Measurements from ENCODE around the gene AP3S1. TPM values are rescaled to one million over a fixed set of nuclear protein-coding genes. Genes with fewer than 3 reads are reported as not detected.
"Not testable (repeated sequence)": the region's sequence is repeated elsewhere in the genome, so short reads cannot be mapped to it uniquely, and the experiment has no call there.

Gene AP3S1
- total RNA-seq, 4 donors from 2014 or later, result 46.0 to 72.0 (median 46.6) TPM

- no peaks in the 10 kb centered on the region for H3K9me3 ChIP-seq
- WGBS, 2 donors, result 88 to 92% methylated on average over 2 of the region's 2 CpGs
- TF ChIP-seq EP300 (IDR thresholded peaks at IDR 0.05) (no peak), CTCF (IDR thresholded peaks at IDR 0.05) (no peak), POLR2A (IDR thresholded peaks at IDR 0.05) (no peak)
- H3K4me1 ChIP-seq, result peaks cover 0 to 7% (median 0%) of the 10 kb centered on the region in 4 donors
- peaks cover 0 to 12% (median 0%) of the 10 kb centered on the region in 3 donors for H3K36me3 ChIP-seq
- H3K27me3 ChIP-seq, result no peaks in the 10 kb centered on the region
- DNase-seq (ENCODE audit: low spot score in 2 of 2), result no peak
- H3K27ac ChIP-seq, result no peak overlapping the region
- H3K4me3 ChIP-seq, result no peak overlapping the region
Measured at GRCh38 chr5:115801152-115801551, 40.6 kb upstream of the AP3S1 start.

DNA sequence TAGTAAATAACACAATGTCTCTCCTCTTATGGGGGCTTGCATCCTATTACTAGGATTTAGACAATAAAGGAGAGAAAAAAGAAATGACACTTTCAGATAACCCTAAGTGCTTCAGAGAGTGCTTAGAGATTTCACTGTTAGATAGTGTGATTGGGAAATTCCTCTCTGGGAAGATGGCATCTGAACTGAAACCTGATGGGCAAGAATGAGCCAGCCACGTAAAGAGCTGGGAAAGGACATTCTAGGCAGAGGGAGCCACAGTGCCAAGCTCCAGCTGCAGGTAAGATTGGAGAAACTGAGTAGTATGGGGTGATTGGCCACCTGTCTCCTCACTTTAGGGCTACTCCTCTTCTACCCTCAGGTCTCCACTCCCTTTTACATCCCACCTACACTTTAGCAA, 39.8 kb upstream of the AP3S1 start:
- 75% methylated on average over 1 of the region's 1 CpG for WGBS, 2 donors
- no peak overlapping the region for H3K4me3 ChIP-seq
- no peaks in the 10 kb centered on the region for H3K27me3 ChIP-seq
- TF ChIP-seq EP300 (IDR thresholded peaks at IDR 0.05) (no peak), POLR2A (IDR thresholded peaks at IDR 0.05) (no peak), CTCF (IDR thresholded peaks at IDR 0.05) (no peak)
- DNase-seq (ENCODE audit: low spot score in 2 of 2), result no peak
- peaks cover 0 to 14% (median 0%) of the 10 kb centered on the region in 3 donors for H3K36me3 ChIP-seq
- no peak overlapping the region for H3K27ac ChIP-seq
- H3K4me1 ChIP-seq, result peaks cover 0 to 7% (median 0%) of the 10 kb centered on the region in 4 donors
- H3K9me3 ChIP-seq, result no peaks in the 10 kb centered on the region

- Histone ChIP-seq H3K27ac (no peak overlapping the region), H3K4me1 (no peaks in the 10 kb centered on the region), H3K36me3 (peaks cover 0 to 24% (median 0%) of the 10 kb centered on the region in 3 donors), H3K4me3 (no peak overlapping the region), H3K27me3 (no peaks in the 10 kb centered on the region), H3K9me3 (no peaks in the 10 kb centered on the region)
- no peak for TF ChIP-seq POLR2A (IDR thresholded peaks at IDR 0.05)
- TF ChIP-seq EP300 (IDR thresholded peaks at IDR 0.05), result no peak
- no peak for TF ChIP-seq CTCF (IDR thresholded peaks at IDR 0.05)
- 80 to 85% methylated on average over 2 of the region's 2 CpGs for WGBS, 2 donors
- DNase-seq (ENCODE audit: low spot score in 2 of 2), result no peak
Measured at GRCh38 chr5:115806986-115807653, 34.6 kb upstream of the AP3S1 start.

GRCh38 chr5:115807654-115808052, 34.1 kb upstream of the AP3S1 start:
- TF ChIP-seq POLR2A (IDR thresholded peaks at IDR 0.05) (no peak), EP300 (IDR thresholded peaks at IDR 0.05) (no peak), CTCF (IDR thresholded peaks at IDR 0.05) (no peak)
- 88% methylated on average over 2 of the region's 2 CpGs for WGBS, 2 donors
- H3K27ac ChIP-seq, result peak overlapping the region in 1 of 4 donors; percentile 47
- H3K27me3 ChIP-seq, result no peaks in the 10 kb centered on the region
- no peaks in the 10 kb centered on the region for H3K4me1 ChIP-seq
- H3K9me3 ChIP-seq, result no peaks in the 10 kb centered on the region
- H3K36me3 ChIP-seq, result peaks cover 0 to 24% (median 0%) of the 10 kb centered on the region in 3 donors
- no peak overlapping the region for H3K4me3 ChIP-seq
- DNase-seq (ENCODE audit: low spot score in 2 of 2), result no peak

- Histone ChIP-seq H3K27ac (peak overlapping the region in 1 of 4 donors; percentile 47), H3K36me3 (peaks cover 0 to 24% (median 0%) of the 10 kb centered on the region in 3 donors)
- not testable (repeated sequence) for H3K4me3 ChIP-seq; H3K9me3 ChIP-seq; DNase-seq (ENCODE audit: low spot score in 2 of 2); H3K27me3 ChIP-seq; H3K4me1 ChIP-seq
- 91 to 97% methylated on average over 2 of the region's 2 CpGs for WGBS, 2 donors
Measured at GRCh38 chr5:115808066-115808465, 33.7 kb upstream of the AP3S1 start.
